HepG2 (cell line): ENCODE data around the gene ZNF444. TPM values are rescaled to one million over a fixed set of nuclear protein-coding genes. Genes with fewer than 3 reads are reported as not detected.

Experiments
- ATRX ChIP-seq: sonication (generic); formaldehyde crosslinking; IDR thresholded peaks from 2 replicates; pipeline ENCODE4 v1.4.0; 2020; ENCODE audit warnings: missing genetic modification reagents, borderline replicate concordance
- HES4 ChIP-seq: sonication (generic); formaldehyde crosslinking; IDR thresholded peaks from 2 replicates; pipeline ENCODE4 v1.9.0; 2021; ENCODE audit warnings: mild to moderate bottlenecking, missing genetic modification reagents, borderline replicate concordance
- KDM2A ChIP-seq: sonication (generic); formaldehyde crosslinking; IDR thresholded peaks from 2 replicates; pipeline ENCODE4 v1.4.0; 2020; ENCODE audit warnings: low read depth, missing genetic modification reagents, borderline replicate concordance
- MATR3 ChIP-seq: sonication (generic); formaldehyde crosslinking; IDR thresholded peaks from 2 replicates; pipeline ENCODE4 v1.4.0; 2020; ENCODE audit warnings: missing genetic modification reagents
- MED8 ChIP-seq: sonication (generic); formaldehyde crosslinking; IDR thresholded peaks from 2 replicates; pipeline ENCODE4 v1.8.1; 2023; ENCODE audit warnings: mild to moderate bottlenecking, missing genetic modification reagents; ENCODE audit not compliant: insufficient replicate concordance
- XRCC5 ChIP-seq: fragments of 200-400 bp; formaldehyde crosslinking; optimal IDR thresholded peaks from 2 replicates; pipeline ENCODE3; 2017; ENCODE audit warnings: mild to moderate bottlenecking, low read length
- ZBTB7A ChIP-seq: sonication (generic); formaldehyde crosslinking; IDR thresholded peaks from 2 replicates; pipeline ENCODE4 v1.8.0; 2022; ENCODE audit warnings: mild to moderate bottlenecking, missing genetic modification reagents
- ZFP36 ChIP-seq: fragments of 150-350 bp; IDR thresholded peaks from 2 replicates; pipeline ENCODE4 v1.6.1; 2018; ENCODE audit warnings: borderline replicate concordance, low read length, low read depth; ENCODE audit not compliant: partially characterized antibody
- ZNF251 ChIP-seq: sonication (generic); formaldehyde crosslinking; IDR thresholded peaks from 2 replicates; pipeline ENCODE4 v1.9.0; 2021; ENCODE audit warnings: mild to moderate bottlenecking, missing genetic modification reagents
- ZNF3 ChIP-seq: IDR thresholded peaks from 2 replicates; pipeline ENCODE4 v1.7.0; 2017; ENCODE audit warnings: inconsistent platforms
- ZNF484 ChIP-seq: sonication (generic); formaldehyde crosslinking; IDR thresholded peaks from 2 replicates; pipeline ENCODE4 v1.5.1; 2020; ENCODE audit warnings: mild to moderate bottlenecking, low read depth, missing genetic modification reagents, borderline replicate concordance
- ZNF510 ChIP-seq: sonication (generic); formaldehyde crosslinking; IDR thresholded peaks from 2 replicates; pipeline ENCODE4 v1.4.0; 2020; ENCODE audit warnings: low read depth, mild to moderate bottlenecking, missing genetic modification reagents
- ZNF660 ChIP-seq: sonication (generic); formaldehyde crosslinking; IDR thresholded peaks from 2 replicates; pipeline ENCODE4 v1.5.1; 2020; ENCODE audit warnings: mild to moderate bottlenecking, low read depth, missing genetic modification reagents, borderline replicate concordance
- ZNF775 ChIP-seq: sonication (generic); formaldehyde crosslinking; IDR thresholded peaks from 2 replicates; pipeline ENCODE4 v1.4.0; 2020; ENCODE audit warnings: missing genetic modification reagents, mild to moderate bottlenecking, moderate library complexity, borderline replicate concordance
- polyA plus RNA-seq, 8 experiments: library from polyadenylated mRNA; depleted of rRNA in 3 of 8; stranded (reverse) in 7 of 8; unstranded in 1 of 8; fragments of >200 nt; fragmentation: Illumina TruSeq in 4 of 8; extraction: Trizol in 4 of 8; gene quantifications; 2 replicates each; pipeline versions ENCODE4 v1.2.1 to v1.2.3, GENCODE V29; 2011 to 2016; ENCODE audit warnings: low read depth in 4 of 8, missing spikeins in 1 of 8, mixed read lengths in 1 of 8; ENCODE audit not compliant: insufficient read depth in 1 of 8
- total RNA-seq, 5 experiments: library from RNA; depleted of rRNA; stranded (reverse); fragments of >200 nt; fragmentation: Illumina TruSeq; extraction: Trizol; gene quantifications; 2 replicates each; pipeline ENCODE4 v1.2.3, GENCODE V29; 2016; ENCODE audit warnings: low read depth in 1 of 5
- TF ChIP-seq, protein P1 (sequence below): sonication (generic); formaldehyde crosslinking; IDR thresholded peaks from 2 replicates; pipeline ENCODE4 v1.4.0; 2020; ENCODE audit warnings: missing genetic modification reagents, borderline replicate concordance
- TF ChIP-seq, protein P2 (sequence below): IDR thresholded peaks from 2 replicates; pipeline ENCODE4 v1.6.1; 2016; ENCODE audit warnings: missing compliant biosample characterization, missing genetic modification reagents, borderline replicate concordance
- TF ChIP-seq, protein P3 (sequence below): sonication (generic); formaldehyde crosslinking; IDR thresholded peaks from 2 replicates; pipeline ENCODE4 v1.4.0; 2020; ENCODE audit warnings: missing genetic modification reagents
- TF ChIP-seq, protein P4 (sequence below): sonication (generic); formaldehyde crosslinking; IDR thresholded peaks from 2 replicates; pipeline ENCODE4 v1.5.0; 2020; ENCODE audit warnings: missing genetic modification reagents
- TF ChIP-seq, protein P5 (sequence below): sonication (generic); formaldehyde crosslinking; IDR thresholded peaks from 2 replicates; pipeline ENCODE4 v1.4.0; 2020; ENCODE audit warnings: missing genetic modification reagents
- TF ChIP-seq, protein P6 (sequence below): sonication (generic); formaldehyde crosslinking; conservative IDR thresholded peaks from 2 replicates; pipeline ENCODE4 v1.8.0; 2022; ENCODE audit warnings: missing genetic modification reagents

ZNF444 gene
- total and polyA plus RNA-seq, 2 of the 13 experiments (the other 11 are each of a cell fraction or from before 2014, with no cell fraction given), result 27.4 to 30.3 TPM

DNA sequence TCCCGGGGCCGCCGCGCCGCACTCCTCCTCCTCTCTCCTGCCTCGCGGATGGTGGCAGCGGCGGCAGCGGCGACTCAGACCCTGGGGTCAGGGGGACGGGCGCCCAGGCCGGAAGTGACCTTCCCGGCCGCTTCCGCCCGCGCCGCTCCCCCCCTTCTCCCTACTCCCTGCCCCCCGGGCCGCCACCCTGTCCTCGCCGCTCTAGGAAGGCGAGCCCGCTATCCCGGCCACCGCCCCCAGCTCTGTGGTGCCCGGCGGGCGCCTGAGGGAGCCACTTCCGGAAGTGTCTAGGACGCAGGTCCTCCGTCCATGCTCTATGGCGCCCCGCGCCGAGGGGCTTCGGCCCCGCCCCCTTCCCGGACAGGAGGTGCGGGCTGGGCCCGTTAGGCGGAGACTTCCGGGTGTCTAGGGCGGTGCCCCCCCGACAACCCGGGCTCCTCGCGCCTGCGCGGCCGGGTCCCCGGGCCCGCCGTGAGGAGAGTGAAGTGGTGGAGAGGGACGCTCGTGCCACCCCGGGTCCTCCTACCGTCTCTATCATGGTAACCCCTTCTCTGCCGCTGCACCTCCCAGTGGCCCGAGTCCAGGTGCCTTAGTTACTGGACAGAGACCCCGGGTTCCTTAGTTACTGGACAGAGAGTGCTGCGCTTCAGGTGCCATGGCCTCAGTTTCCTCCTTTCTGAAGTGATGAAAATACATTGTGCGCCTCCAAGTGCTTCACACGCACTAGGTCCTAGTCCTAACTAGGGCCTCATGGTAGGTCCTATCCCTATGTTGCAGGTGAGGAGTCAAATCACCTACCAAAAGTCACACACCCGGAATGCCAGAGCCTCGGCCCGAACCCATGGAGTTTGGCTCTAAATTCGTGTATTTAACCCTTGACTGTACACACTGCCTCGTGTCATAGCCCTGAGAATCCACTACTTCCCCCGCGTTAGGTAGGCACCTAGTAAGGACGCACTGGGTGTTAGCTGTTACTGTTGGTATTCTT is 19.6 kb upstream of the ZNF444 start, which contains the start of gene ZNF787 (continued):
- TF ChIP-seq, protein P1, sequence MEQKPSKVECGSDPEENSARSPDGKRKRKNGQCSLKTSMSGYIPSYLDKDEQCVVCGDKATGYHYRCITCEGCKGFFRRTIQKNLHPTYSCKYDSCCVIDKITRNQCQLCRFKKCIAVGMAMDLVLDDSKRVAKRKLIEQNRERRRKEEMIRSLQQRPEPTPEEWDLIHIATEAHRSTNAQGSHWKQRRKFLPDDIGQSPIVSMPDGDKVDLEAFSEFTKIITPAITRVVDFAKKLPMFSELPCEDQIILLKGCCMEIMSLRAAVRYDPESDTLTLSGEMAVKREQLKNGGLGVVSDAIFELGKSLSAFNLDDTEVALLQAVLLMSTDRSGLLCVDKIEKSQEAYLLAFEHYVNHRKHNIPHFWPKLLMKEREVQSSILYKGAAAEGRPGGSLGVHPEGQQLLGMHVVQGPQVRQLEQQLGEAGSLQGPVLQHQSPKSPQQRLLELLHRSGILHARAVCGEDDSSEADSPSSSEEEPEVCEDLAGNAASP (CRISPR knock-in tag), result 0 out of 2 replicates have a peak, but pooled peaks have one; percentile 7
- no peak for TF ChIP-seq ZNF775
- TF ChIP-seq, protein P2, sequence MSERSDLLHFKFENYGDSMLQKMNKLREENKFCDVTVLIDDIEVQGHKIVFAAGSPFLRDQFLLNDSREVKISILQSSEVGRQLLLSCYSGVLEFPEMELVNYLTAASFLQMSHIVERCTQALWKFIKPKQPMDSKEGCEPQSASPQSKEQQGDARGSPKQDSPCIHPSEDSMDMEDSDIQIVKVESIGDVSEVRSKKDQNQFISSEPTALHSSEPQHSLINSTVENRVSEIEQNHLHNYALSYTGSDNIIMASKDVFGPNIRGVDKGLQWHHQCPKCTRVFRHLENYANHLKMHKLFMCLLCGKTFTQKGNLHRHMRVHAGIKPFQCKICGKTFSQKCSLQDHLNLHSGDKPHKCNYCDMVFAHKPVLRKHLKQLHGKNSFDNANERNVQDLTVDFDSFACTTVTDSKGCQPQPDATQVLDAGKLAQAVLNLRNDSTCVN (CRISPR knock-in tag), result no peak; the same call in 1 of the 2 replicates
- TF ChIP-seq ZNF660 (CRISPR knock-in tag), result no peak
- TF ChIP-seq, protein P3, sequence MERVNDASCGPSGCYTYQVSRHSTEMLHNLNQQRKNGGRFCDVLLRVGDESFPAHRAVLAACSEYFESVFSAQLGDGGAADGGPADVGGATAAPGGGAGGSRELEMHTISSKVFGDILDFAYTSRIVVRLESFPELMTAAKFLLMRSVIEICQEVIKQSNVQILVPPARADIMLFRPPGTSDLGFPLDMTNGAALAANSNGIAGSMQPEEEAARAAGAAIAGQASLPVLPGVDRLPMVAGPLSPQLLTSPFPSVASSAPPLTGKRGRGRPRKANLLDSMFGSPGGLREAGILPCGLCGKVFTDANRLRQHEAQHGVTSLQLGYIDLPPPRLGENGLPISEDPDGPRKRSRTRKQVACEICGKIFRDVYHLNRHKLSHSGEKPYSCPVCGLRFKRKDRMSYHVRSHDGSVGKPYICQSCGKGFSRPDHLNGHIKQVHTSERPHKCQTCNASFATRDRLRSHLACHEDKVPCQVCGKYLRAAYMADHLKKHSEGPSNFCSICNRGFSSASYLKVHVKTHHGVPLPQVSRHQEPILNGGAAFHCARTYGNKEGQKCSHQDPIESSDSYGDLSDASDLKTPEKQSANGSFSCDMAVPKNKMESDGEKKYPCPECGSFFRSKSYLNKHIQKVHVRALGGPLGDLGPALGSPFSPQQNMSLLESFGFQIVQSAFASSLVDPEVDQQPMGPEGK (CRISPR knock-in tag), result peak; percentile 95
- peak; percentile 97 for TF ChIP-seq XRCC5
- no peak for TF ChIP-seq ZNF251
- peak; percentile 79 for TF ChIP-seq MED8 (CRISPR knock-in tag)
- TF ChIP-seq MATR3 (CRISPR knock-in tag), result no peak
- no peak for TF ChIP-seq ZNF3 (CRISPR knock-in tag)
- TF ChIP-seq HES4, result no peak
- peak; percentile 65 for TF ChIP-seq KDM2A (CRISPR knock-in tag)
- TF ChIP-seq, protein P4, sequence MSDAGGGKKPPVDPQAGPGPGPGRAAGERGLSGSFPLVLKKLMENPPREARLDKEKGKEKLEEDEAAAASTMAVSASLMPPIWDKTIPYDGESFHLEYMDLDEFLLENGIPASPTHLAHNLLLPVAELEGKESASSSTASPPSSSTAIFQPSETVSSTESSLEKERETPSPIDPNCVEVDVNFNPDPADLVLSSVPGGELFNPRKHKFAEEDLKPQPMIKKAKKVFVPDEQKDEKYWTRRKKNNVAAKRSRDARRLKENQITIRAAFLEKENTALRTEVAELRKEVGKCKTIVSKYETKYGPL (CRISPR knock-in tag), result no peak
- TF ChIP-seq, protein P5, sequence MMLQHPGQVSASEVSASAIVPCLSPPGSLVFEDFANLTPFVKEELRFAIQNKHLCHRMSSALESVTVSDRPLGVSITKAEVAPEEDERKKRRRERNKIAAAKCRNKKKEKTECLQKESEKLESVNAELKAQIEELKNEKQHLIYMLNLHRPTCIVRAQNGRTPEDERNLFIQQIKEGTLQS (CRISPR knock-in tag), result no peak
- no peak for TF ChIP-seq ZBTB7A (CRISPR knock-in tag)
- TF ChIP-seq, protein P6, sequence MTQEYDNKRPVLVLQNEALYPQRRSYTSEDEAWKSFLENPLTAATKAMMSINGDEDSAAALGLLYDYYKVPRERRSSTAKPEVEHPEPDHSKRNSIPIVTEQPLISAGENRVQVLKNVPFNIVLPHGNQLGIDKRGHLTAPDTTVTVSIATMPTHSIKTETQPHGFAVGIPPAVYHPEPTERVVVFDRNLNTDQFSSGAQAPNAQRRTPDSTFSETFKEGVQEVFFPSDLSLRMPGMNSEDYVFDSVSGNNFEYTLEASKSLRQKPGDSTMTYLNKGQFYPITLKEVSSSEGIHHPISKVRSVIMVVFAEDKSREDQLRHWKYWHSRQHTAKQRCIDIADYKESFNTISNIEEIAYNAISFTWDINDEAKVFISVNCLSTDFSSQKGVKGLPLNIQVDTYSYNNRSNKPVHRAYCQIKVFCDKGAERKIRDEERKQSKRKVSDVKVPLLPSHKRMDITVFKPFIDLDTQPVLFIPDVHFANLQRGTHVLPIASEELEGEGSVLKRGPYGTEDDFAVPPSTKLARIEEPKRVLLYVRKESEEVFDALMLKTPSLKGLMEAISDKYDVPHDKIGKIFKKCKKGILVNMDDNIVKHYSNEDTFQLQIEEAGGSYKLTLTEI (CRISPR knock-in tag), result no peak
- no peak for TF ChIP-seq ZFP36
- TF ChIP-seq ZNF484, result no peak
- peak; percentile 91; the same call in 1 of the 2 replicates for TF ChIP-seq ZNF510 (CRISPR knock-in tag)
- TF ChIP-seq ATRX (CRISPR knock-in tag), result no peak
